Measurements from ENCODE around the gene CD7.

CD7 gene

GRCh38 chr17:82278786-82279391 lies 38.5 kb downstream of the CD7 start:
- Histone ChIP-seq H3K27me3 (replicated peaks; ENCODE audit: control insufficient read depth, insufficient read depth, low read length) (peaks cover 2% of the 10 kb centered on the region; the same call in 1 of the 2 replicates), H3K4me3 (replicated peaks; ENCODE audit: low read depth, low read length) (no peak overlapping the region), H3K36me3 (ENCODE audit: control insufficient read depth, insufficient read depth, low read length) (no peaks in the 10 kb centered on the region)
- TF ChIP-seq CTCF (IDR thresholded peaks at IDR 0.05; ENCODE audit: insufficient read depth, low read length, poor library complexity, severe bottlenecking) = no peak
- DNase-seq (ENCODE audit: extremely low read depth, insufficient read length) = no peak

- no peak for DNase-seq (ENCODE audit: extremely low read depth, insufficient read length)
- H3K27me3 ChIP-seq (replicated peaks; ENCODE audit: control insufficient read depth, insufficient read depth, low read length) = peaks cover 2% of the 10 kb centered on the region; the same call in 1 of the 2 replicates
- H3K4me3 ChIP-seq (replicated peaks; ENCODE audit: low read depth, low read length) = no peak overlapping the region
- no peaks in the 10 kb centered on the region for H3K36me3 ChIP-seq (ENCODE audit: control insufficient read depth, insufficient read depth, low read length)
- no peak for TF ChIP-seq CTCF (IDR thresholded peaks at IDR 0.05; ENCODE audit: insufficient read depth, low read length, poor library complexity, severe bottlenecking)
These were observed 39.1 kb downstream of the CD7 start for GRCh38 chr17:82278308-82278707.

GRCh38 chr17:82277851-82278250 lies 39.6 kb downstream of the CD7 start:
- Histone ChIP-seq H3K27me3 (replicated peaks; ENCODE audit: control insufficient read depth, insufficient read depth, low read length) (peaks cover 2% of the 10 kb centered on the region; the same call in 1 of the 2 replicates), H3K36me3 (ENCODE audit: control insufficient read depth, insufficient read depth, low read length) (no peaks in the 10 kb centered on the region), H3K4me3 (replicated peaks; ENCODE audit: low read depth, low read length) (no peak overlapping the region)
- TF ChIP-seq CTCF (IDR thresholded peaks at IDR 0.05; ENCODE audit: insufficient read depth, low read length, poor library complexity, severe bottlenecking) = no peak
- DNase-seq (ENCODE audit: extremely low read depth, insufficient read length) = no peak

- TF ChIP-seq CTCF (IDR thresholded peaks at IDR 0.05; ENCODE audit: insufficient read depth, low read length, poor library complexity, severe bottlenecking) = no peak
- no peaks in the 10 kb centered on the region for H3K36me3 ChIP-seq (ENCODE audit: control insufficient read depth, insufficient read depth, low read length)
- no peak overlapping the region for H3K4me3 ChIP-seq (replicated peaks; ENCODE audit: low read depth, low read length)
- peaks cover 2% of the 10 kb centered on the region; the same call in 1 of the 2 replicates for H3K27me3 ChIP-seq (replicated peaks; ENCODE audit: control insufficient read depth, insufficient read depth, low read length)
- DNase-seq (ENCODE audit: extremely low read depth, insufficient read length) = no peak
These were observed 40.5 kb downstream of the CD7 start for GRCh38 chr17:82276938-82277337.

- Histone ChIP-seq H3K36me3 (ENCODE audit: control insufficient read depth, insufficient read depth, low read length) (peaks cover 5% of the 10 kb centered on the region; the same call in 1 of the 2 replicates), H3K4me3 (replicated peaks; ENCODE audit: low read depth, low read length) (no peak overlapping the region), H3K27me3 (replicated peaks; ENCODE audit: control insufficient read depth, insufficient read depth, low read length) (no peaks in the 10 kb centered on the region)
- TF ChIP-seq CTCF (IDR thresholded peaks at IDR 0.05; ENCODE audit: insufficient read depth, low read length, poor library complexity, severe bottlenecking) = no peak
- no peak for DNase-seq (ENCODE audit: extremely low read depth, insufficient read length)
These were observed 42.1 kb downstream of the CD7 start for GRCh38 chr17:82275326-82275725.
